ENCODE data around the gene RCN2. TPM values are rescaled to one million over a fixed set of nuclear protein-coding genes. Genes with fewer than 3 reads are reported as not detected.

The RCN2 gene
- total and polyA plus RNA-seq, 2 of the 13 experiments (the other 11 are each of a cell fraction or from before 2014, with no cell fraction given) = 84.4 to 89.0 TPM

GRCh38 chr15:76976141-76976540 is 44.6 kb downstream of the RCN2 start:
- DNase-seq (ENCODE audit: low spot score) = no peak
- ATAC-seq = no peak
- TF ChIP-seq TRIM24 (CRISPR knock-in tag; IDR thresholded peaks at IDR 0.05) (no peak), ZBTB14 (CRISPR knock-in tag; IDR thresholded peaks at IDR 0.05) (no peak), ZNF589 (CRISPR knock-in tag; conservative IDR thresholded peaks at IDR 0.05) (no peak), ZNF432 (CRISPR knock-in tag; IDR thresholded peaks at IDR 0.05; ENCODE audit: borderline replicate concordance) (no peak), RFX5 (IDR thresholded peaks at IDR 0.05; ENCODE audit: low read depth, low read length) (no peak), ZEB1 (IDR thresholded peaks at IDR 0.05; ENCODE audit: insufficient replicate concordance, low read depth) (no peak)
- ChIA-PET CTCF (ENCODE audit: low intra/inter-chr PET ratio, low total read pairs) (no interaction called here), POLR2A (no interaction called here)
- no peaks in the 10 kb centered on the region for H3K4me1 ChIP-seq (ENCODE audit: insufficient read depth, low read length)
- H3K4me2 ChIP-seq (ENCODE audit: low read depth, low read length) = no peak overlapping the region
- in situ Hi-C loops (cut with HindIII; ENCODE audit: extremely low pct_ligation_motif_present, low pct_unique_long_range_greater_than_20kb) (no loop called here), intact Hi-C loops (cut with micrococcal nuclease; ENCODE audit: unreplicated experiment) (loop anchor here (5.0 kb wide), 1 partner anchor 366 kb away; no protein-coding TSS in a partner anchor)
- 0% methylated on average over 1 of the region's 1 CpG for WGBS (ENCODE audit: low lambda C conversion rate)
- FAIRE-seq = no peak
- H3K27ac ChIP-seq (ENCODE audit: extremely low read length, insufficient read depth, low read length) = no peak overlapping the region
- H3K27me3 ChIP-seq (ENCODE audit: control insufficient read depth in 1 of 2, insufficient read depth in 2 of 2, low read length in 2 of 2) = peaks cover 2 to 30% of the 10 kb centered on the region in 2 experiments; a peak in 4 of 5 replicates
- no peaks in the 10 kb centered on the region for H3K9me3 ChIP-seq (ENCODE audit: low read length)
- no peak overlapping the region for H3K4me3 ChIP-seq (replicated peaks in 1 of 3; ENCODE audit: insufficient read depth in 1 of 3, low read depth in 2 of 3, low read length in 3 of 3)
- no peak overlapping the region for H2AFZ ChIP-seq (ENCODE audit: low read length)
- BruUV-seq (replicated peaks) = no TSS peak
- H3K79me2 ChIP-seq (ENCODE audit: insufficient read depth, low read length) = no peaks in the 10 kb centered on the region
- no peaks in the 10 kb centered on the region for H4K20me1 ChIP-seq (ENCODE audit: insufficient read depth, low read length)
- no peaks in the 10 kb centered on the region for H3K36me3 ChIP-seq (replicated peaks in 1 of 2; ENCODE audit: control insufficient read depth in 1 of 2, insufficient read depth in 2 of 2, low read length in 2 of 2)
- H3K9ac ChIP-seq (ENCODE audit: insufficient read depth, low read depth, low read length) = no peak overlapping the region

DNA sequence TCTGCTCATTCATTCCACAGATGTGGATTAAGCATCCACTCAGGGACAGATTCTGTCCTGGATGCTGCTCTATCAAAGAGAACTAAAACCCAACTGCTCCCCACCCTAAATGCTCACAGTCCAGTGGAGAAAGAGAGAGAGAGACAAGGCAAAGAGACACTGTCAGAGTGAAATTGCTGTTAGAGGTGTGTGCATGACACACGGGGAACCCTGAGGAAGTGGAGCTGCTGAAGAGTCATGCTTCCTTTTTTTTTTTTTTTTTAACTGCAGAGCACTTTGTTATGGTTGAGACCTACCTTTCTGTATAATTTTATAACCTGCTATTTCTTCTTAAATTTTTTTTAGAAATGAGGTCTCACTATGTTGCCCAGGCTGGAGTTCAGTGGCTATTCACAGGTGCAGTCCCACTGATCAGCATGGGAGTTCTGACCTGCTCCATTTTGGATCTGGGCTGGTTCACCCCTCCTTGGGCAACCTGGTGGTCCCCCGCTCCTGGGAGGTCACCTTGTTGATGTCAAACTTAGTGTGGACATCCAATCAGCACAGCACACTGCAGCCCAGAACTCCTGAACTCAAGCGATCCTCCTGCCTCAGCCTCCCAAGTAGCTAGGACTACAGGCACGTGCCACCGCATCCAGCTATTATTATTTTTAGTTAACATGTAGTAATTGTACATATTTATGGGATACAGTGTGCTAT is 45.2 kb downstream of the RCN2 start:
- Histone ChIP-seq H3K36me3 (replicated peaks in 1 of 2; ENCODE audit: control insufficient read depth in 1 of 2, insufficient read depth in 2 of 2, low read length in 2 of 2) (no peaks in the 10 kb centered on the region), H4K20me1 (ENCODE audit: insufficient read depth, low read length) (no peaks in the 10 kb centered on the region), H3K9ac (ENCODE audit: insufficient read depth, low read depth, low read length) (no peak overlapping the region), H3K27ac (ENCODE audit: extremely low read length, insufficient read depth, low read length) (no peak overlapping the region), H3K9me3 (ENCODE audit: low read length) (no peaks in the 10 kb centered on the region), H3K4me3 (replicated peaks in 1 of 3; ENCODE audit: insufficient read depth in 1 of 3, low read depth in 2 of 3, low read length in 3 of 3) (no peak overlapping the region), H3K4me1 (ENCODE audit: insufficient read depth, low read length) (peaks cover 3% of the 10 kb centered on the region; the same call in 1 of the 2 replicates), H3K79me2 (ENCODE audit: insufficient read depth, low read length) (no peaks in the 10 kb centered on the region), H2AFZ (ENCODE audit: low read length) (no peak overlapping the region), H3K4me2 (ENCODE audit: low read depth, low read length) (no peak overlapping the region), H3K27me3 (ENCODE audit: control insufficient read depth in 1 of 2, insufficient read depth in 2 of 2, low read length in 2 of 2) (peaks cover 2 to 30% of the 10 kb centered on the region in 2 experiments; a peak in 4 of 5 replicates)
- FAIRE-seq = no peak
- ATAC-seq = no peak
- POLR2A ChIA-PET = no interaction called here
- CTCF ChIA-PET (ENCODE audit: low intra/inter-chr PET ratio, low total read pairs) = no interaction called here
- in situ Hi-C loops (cut with HindIII; ENCODE audit: extremely low pct_ligation_motif_present, low pct_unique_long_range_greater_than_20kb) (no loop called here), intact Hi-C loops (cut with micrococcal nuclease; ENCODE audit: unreplicated experiment) (loop anchor here (5.0 kb wide), 1 partner anchor 366 kb away; no protein-coding TSS in a partner anchor)
- 34% methylated on average over 5 of the region's 5 CpGs for WGBS (ENCODE audit: low lambda C conversion rate)
- DNase-seq (ENCODE audit: low spot score) = no peak
- BruUV-seq (replicated peaks) = no TSS peak
- TF ChIP-seq MAZ (IDR thresholded peaks at IDR 0.05; ENCODE audit: borderline replicate concordance, low read depth, low read length) (no peak), MAZ (CRISPR knock-in tag; IDR thresholded peaks at IDR 0.05; ENCODE audit: low read depth) (no peak), MBD4 (IDR thresholded peaks at IDR 0.05; ENCODE audit: borderline replicate concordance, low read length) (no peak), AGO2 (optimal IDR thresholded peaks at IDR 0.05; ENCODE audit: low read depth, low read length) (no peak), ZNF24 (IDR thresholded peaks at IDR 0.05) (no peak)
- TF ChIP-seq, protein P1, sequence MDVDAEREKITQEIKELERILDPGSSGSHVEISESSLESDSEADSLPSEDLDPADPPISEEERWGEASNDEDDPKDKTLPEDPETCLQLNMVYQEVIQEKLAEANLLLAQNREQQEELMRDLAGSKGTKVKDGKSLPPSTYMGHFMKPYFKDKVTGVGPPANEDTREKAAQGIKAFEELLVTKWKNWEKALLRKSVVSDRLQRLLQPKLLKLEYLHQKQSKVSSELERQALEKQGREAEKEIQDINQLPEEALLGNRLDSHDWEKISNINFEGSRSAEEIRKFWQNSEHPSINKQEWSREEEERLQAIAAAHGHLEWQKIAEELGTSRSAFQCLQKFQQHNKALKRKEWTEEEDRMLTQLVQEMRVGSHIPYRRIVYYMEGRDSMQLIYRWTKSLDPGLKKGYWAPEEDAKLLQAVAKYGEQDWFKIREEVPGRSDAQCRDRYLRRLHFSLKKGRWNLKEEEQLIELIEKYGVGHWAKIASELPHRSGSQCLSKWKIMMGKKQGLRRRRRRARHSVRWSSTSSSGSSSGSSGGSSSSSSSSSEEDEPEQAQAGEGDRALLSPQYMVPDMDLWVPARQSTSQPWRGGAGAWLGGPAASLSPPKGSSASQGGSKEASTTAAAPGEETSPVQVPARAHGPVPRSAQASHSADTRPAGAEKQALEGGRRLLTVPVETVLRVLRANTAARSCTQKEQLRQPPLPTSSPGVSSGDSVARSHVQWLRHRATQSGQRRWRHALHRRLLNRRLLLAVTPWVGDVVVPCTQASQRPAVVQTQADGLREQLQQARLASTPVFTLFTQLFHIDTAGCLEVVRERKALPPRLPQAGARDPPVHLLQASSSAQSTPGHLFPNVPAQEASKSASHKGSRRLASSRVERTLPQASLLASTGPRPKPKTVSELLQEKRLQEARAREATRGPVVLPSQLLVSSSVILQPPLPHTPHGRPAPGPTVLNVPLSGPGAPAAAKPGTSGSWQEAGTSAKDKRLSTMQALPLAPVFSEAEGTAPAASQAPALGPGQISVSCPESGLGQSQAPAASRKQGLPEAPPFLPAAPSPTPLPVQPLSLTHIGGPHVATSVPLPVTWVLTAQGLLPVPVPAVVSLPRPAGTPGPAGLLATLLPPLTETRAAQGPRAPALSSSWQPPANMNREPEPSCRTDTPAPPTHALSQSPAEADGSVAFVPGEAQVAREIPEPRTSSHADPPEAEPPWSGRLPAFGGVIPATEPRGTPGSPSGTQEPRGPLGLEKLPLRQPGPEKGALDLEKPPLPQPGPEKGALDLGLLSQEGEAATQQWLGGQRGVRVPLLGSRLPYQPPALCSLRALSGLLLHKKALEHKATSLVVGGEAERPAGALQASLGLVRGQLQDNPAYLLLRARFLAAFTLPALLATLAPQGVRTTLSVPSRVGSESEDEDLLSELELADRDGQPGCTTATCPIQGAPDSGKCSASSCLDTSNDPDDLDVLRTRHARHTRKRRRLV (CRISPR knock-in tag; IDR thresholded peaks at IDR 0.05) = no peak
